Measurements from ENCODE around the gene AIFM3.
"Not testable (repeated sequence)": the region's sequence is repeated elsewhere in the genome, so short reads cannot be mapped to it uniquely, and the experiment has no call there.

The AIFM3 gene

DNA sequence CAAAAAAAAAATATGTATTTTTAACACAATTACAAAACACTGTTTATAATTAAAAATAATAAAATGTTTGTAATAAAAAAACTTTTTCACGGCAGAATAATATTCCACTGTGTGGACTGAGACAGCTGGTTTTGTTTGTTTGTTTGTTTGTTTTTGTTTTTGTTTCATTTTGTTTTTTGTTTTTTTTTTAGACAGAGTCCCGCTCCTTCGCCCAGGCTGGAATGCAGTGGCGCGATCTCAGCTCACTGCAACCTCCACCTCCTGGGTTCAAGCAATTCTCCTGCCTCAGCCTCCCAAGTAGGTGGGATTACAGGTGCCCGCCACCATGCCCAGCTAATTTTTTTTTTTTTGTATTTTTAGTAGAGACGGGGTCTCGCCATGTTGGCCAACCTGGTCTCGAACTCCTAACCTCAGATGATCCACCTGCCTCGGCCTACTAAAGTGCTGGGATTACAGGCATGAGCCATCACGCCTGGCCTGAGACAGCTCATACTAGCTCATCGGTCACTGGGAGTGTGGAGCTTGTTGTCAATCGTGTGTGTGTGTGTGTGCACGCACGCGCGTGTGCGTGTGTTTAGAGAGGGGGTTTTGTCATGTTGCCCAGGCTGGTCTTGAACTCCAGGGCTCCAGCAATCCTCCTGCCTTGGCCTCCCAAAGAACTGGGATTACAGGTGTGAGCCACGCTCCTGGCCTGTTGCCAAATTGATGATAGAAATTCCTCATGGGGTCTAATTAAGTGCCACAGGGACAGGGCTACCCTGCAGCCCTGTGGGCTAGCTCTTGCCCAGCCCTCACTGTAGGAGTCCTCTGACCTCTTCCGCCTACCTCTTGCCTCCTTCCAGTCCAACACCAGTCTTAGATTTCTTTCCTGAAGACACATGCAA is 7.2 kb upstream of the AIFM3 start:
- no peak for DNase-seq

DNA sequence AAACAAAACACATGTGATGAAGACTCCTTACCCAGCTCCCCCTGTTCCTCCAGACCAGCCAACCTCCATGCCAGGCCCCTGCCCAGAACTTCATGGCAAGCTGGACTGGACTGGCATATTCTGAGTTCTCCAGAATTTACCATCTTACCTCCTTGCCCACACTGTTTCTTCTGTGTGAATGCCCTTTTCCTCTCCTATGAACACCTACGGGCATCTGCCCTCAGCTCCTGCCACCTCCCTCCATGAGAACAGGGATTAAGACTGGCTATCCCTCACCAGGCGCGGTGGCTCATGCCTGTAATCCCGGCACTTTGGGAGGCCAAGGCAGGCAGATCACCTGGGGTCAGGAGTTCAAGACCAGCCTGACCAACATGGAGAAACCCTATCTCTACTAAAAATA is 6.4 kb upstream of the AIFM3 start:
- no peak for DNase-seq

DNA sequence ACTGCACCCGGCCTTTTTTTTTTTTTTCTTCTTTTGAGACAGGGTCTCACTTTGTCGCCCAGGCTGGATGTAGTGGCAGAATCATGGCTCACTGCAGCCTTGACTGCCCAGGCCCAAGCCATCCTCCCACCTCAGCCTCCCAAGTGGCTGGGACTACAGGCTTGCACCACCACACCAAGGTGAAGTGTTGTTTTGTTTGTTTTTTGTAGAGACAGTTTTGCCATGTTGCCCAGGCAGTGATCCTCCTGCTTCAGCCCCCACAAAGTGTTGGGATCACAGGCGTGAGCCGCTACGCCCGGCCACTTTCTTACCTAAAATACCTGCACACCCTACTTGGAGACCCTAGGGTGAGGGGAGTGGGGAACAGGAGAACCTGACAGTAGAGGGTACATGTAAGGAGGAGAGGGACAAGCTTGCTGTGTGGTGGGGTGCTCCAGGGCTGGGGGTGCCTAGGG is 4.5 kb upstream of the AIFM3 start:
- no peak for DNase-seq

DNA sequence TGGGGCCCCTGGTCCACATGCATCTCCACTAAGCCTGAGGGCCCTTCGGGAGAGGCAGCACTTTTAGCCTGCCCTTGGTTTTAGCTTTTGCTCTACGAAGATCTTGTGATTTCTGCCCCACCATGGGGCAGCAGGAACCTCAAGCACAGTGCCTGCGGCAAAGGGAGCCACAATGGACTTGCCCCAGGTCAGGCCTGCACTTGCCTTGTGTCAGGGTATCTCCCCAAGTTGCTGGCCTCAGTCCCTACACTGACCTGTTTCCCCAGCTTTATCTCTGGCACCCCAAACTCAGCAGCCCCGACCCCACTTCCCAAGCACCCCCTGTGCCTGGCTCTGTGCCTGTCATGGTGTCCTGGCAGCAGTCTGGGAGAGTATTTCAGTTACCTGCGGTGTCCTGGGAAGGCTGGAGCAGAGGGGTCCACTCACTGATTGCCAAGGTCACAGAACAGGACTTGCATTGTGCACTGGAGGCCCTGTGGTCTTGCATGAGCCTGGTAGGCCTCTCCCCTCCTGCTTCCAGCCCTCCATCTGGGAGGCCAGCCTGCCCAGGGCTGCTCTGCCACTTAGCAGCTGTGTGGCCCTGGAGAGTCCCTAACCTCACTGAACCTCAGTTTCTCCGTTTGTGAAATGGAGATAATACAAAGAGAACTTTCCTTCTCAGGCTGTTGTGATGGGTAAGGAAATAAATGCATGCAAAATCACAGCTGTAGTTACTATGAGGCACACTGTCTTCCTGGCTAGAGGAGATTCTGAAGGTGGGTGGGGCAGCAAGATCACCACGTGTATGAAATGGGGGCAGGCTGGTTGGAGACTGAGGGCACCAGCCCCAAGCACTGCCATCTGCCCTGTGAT is 3.6 kb upstream of the AIFM3 start:
- no peak for DNase-seq

DNA sequence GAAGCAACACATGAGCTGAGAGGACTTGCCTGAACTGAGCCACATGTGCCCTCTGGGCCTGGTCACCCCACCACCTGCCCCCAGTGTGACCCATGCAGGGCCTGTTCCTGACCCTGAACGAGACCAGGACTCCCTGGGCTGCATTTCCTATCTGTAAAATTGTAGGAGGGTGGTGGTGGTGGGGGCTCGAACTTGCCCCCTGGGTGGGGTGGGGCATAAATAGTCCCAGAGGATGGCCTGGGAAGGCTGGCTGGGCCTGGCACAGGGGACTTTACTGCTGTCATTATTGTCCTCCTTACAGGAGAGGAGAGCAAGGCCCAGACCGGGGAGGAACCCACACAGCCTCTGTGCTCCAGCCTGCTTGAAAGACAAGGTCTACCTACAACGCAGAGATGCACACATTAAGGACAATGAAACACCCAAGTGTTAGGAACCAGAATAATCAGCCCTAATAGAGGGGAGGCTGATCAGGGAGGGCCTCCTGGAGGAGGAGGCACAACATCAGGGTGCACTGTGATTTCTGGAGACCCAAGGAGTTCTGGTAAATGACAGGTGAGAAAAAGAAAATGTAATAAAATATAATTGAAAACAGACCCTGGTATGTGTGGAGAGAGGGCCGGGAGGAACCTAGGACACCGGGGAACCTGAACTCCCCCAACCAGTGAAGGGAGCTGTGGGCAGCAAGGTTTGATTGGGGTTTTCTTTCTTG is 2.8 kb upstream of the AIFM3 start:
- DNase-seq: no peak

DNA sequence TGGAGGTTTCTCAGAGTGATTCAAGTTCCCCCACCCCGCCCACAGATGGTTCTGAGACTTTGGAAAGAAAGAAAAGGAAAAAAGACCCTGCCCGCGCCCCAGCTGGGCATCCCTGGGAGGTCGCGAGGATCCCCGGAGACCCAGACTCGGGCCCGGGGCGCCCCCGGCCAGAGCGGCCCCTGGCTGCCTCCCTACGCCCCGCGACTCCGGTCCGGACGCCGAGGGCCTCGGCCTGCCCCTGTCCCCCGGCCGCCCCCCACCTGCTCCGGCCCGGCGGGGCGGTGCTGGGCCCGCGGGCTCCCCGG is 2.3 kb upstream of the AIFM3 start:
- DNase-seq: no peak

DNA sequence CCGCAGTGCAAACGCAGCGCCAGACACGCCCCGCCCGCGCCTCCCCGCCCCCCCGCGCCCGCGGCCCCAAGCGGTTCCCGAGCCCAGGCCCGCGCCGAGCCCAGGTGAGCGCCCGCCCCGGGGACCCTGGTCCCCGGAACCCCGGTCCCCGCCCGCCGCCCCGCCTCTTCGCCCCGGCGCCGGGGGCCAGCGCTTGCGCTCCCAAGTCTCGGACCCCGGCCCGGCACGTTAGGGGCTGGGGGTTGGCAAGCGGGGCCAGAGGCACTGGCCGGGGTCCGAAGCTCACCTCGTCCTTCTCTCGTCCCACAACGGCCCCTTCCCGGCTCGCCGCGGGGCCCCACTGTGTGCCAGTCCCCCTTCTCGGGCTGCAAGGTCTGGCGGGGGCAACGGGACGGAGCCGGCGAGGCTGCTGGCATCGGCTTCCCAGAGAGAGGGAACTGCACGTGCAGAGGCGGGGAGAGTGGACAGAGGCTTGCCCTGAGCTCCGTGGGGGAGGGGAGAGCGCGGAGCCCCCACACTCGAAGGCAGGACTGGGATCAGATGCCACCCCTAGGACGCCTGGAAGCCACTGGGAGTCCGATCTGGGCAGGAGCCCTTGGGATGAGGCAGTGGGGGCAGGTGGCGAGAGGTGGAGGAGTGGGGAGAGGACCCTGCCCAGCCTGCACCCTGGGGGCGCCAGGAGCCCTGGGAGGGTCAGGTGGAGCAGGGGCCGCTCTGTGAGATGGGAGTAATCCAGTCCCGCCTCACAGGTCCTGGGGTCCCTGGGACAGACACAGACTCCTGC is 1.8 kb upstream of the AIFM3 start:
- DNase-seq: no peak

DNA sequence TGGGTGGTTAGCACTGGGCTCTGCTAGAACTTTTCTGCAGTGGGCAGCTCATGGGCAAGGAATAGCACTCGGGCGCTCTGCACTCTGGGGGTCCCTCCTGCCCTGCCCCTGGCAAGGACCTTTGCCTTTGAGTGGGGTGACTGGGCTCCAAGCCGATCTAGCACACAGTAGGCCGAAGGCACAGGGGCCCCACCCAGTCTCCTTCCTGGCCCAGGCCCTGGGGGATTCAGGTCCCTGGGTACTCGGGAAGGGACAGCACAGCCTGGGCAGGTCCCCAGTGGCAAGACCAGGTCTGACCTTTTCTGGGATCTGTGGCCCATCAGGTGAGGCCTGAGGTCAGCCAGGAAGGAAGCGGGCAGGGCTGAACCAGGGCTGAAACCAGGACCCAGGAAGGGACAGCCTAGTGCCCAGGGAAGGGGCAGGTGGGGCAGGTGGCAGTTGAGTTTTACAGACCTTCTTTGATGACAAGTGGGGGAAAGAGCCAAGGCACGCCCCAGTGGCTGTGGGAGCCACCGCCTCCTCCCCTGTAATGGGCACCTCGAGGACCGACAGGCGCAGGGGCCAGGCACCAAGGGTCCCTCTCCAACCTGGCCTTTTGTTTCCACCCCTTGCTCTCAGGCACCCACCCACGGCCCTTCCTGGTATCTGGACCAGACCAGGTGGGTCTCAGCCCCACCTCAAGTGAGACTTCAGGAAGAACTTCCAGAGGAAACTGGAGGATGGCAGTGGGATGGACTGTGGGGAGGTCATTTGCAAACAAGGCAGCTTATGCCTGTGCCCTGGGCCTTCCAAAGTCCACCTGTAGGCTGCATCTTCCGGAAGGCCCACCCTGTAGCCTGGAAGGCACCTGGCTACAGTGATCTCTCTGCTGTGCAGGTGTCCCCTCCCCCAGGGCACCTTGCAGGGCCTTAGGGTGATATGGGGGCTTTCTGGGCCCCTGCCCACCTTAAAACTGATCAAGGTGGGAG is 883 bp upstream of the AIFM3 start:
- no peak for DNase-seq

DNA sequence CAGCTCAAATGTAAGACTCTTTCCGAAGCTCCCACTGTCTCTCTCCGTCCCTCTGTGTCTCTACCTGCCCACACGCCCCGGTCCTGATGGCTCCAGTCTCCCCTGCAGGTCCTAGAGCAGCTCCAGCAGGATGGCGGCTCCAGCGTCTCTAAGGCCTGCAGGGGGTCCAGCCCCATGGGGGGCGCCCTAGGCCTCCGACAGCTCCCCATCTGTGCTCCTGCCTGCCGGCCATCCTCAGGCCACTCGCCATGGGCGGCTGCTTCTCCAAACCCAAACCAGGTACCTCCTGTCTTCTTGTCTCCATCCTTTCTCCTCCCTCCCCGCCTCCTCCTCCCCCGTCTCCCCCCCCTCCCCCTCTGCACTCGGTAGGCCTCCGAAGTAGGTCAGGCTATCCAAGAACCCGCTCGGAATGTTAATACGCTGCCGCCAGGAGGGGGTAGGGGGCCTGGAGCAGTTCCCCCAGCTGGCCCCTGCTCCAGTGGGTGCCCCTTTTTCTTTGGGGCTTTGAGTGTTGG is 699 bp downstream of the AIFM3 start:
- DNase-seq: no peak

DNA sequence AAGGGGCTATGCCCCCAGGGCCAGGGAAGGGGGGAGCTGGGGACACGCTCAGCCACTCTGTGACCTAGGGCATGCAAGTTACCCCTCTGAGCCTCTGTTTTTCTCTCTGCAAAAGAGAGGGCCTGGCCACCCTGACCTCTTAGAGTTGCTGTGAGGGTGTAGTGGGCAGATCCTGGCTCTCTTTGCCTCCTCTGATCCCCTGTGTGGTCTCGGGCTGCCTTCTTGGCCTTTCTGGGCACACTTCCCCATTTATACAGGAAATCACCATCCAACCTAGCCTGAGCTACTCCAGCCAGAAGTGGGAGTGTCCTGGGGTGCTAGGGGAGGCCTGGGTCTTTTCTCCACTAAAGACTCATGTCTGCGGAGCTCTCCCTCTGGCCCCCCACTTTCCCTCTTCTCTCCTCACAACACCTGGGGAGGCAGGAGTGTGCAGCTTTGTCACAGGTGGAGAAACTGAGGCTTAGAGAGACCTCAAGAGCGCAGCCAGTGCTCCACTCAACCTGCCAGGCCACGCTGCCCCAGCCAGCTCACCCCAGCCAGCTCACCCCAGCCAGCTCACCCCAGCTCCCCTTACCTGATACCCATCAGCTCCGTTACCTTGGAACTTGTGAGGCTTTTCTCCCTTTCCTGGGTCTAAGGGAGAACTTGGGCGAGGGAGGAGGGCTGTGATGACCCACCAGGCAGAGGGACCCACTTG is 1.4 kb downstream of the AIFM3 start:
- no peak for DNase-seq

DNA sequence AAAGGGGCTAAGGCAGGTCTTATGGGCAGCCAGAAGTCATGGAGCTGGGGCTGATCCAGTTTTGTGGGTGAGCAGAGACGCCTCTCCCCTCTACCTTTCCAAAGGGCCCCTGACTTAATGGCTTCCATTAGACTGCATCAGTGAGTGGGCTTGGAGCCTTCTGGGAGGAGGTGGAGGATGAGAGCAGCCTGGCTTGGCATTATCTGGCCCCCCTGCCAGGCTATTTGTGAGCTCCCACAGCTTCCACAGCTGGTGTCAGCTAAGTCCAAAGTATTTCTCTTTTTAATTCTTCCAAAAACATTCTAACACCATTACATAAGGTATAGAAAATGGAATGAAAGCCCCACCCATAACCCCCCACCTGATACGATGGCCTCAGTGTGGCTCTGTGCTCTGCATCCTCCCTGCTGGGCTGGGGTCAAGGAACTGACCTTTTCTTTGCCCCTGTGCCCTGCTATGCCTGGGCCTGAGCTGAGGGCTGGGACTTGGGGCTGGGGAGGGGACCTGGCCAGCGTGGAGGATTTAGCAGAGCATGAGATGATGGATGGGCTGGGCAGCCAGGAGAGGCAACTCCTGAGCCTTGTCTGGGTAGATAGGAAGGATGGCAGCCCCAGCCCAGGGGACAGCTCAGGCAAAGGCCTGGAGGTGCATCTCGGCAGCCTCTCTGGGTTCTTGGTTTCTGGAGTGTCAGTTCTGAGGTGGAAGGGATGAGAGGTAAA is 4.0 kb downstream of the AIFM3 start:
- no peak for DNase-seq

DNA sequence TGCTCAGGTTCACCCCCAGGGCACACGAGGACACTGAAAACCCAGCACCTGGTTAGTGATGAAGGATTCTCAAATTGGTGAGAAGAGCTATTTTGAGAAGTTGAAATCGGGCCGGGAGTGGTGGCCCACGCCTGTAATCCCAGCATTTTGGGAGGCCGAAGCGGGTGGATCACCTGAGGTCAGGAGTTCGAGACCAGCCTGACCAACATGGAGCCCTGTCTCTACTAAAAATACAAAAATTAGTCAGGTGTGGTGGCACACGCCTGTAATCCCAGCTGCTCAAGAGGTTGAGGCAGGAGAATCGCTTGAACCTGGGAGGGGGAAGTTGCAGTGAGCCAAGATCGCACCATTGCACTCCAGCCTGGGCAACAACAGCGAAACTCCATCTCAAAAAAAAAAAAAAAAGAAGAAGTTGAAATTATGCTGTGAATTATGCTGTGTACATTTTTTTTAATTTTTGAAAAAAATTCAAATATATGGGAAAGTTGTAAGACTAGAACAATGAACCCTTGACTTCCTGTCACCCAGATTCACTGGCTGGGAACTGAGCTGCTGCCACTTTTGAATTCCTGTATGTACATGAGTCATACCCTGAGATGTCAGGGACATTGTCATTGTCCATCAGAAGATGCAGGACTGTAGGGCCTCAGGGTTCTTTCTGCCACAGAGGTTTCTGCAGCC is 5.1 kb downstream of the AIFM3 start:
- not testable (repeated sequence) for DNase-seq

DNA sequence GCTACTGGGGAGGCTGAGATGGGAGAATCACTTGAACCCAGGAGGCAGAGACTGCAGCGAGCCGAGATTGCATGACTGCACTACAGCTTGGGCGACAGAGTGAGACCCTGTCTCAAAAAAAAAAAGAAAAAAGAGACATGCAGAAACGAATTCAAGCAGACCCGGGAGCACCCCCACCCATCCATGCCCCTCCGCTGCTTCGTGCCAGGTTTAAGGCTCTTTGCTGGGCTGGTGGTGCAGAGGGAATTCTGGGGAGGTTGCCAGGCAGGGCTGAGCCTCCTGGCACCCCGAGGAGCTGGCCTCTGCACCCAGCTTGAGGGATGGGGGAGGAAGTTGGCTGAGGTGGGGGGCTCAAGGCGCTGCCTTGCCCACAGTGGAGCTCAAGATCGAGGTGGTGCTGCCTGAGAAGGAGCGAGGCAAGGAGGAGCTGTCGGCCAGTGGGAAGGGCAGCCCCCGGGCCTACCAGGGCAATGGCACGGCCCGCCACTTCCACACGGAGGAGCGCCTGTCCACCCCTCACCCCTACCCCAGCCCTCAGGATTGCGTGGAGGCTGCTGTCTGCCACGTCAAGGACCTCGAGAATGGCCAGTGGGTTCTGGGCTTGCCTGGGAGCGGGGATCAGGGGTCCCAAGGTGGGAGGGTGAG is 6.0 kb downstream of the AIFM3 start:
- DNase-seq: no peak

DNA sequence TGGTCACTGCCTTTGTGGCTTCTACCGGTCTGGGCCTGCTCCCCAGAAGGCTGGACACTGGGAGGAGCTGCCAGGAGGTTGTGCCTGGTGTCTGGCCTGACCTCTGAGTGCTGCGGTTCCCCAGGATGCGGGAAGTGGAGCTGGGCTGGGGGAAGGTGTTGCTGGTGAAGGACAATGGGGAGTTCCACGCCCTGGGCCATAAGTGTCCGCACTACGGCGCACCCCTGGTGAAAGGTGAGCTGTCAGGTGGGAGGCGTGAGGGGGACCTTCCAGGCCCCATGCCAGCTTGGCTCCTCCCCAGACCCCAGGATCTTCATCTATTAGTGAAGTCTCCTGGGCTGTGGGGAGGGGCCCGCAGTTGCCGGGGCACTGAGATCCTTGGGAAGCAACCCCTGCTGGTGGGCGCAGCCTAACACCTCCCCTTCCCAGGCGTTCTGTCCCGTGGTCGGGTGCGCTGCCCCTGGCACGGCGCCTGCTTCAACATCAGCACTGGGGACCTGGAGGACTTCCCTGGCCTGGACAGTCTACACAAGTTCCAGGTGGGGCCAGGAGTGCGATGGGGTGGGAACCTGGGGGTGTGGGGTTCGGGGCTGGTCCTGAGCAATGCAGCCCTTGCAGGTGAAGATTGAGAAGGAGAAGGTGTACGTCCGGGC is 6.7 kb downstream of the AIFM3 start:
- no peak for DNase-seq

DNA sequence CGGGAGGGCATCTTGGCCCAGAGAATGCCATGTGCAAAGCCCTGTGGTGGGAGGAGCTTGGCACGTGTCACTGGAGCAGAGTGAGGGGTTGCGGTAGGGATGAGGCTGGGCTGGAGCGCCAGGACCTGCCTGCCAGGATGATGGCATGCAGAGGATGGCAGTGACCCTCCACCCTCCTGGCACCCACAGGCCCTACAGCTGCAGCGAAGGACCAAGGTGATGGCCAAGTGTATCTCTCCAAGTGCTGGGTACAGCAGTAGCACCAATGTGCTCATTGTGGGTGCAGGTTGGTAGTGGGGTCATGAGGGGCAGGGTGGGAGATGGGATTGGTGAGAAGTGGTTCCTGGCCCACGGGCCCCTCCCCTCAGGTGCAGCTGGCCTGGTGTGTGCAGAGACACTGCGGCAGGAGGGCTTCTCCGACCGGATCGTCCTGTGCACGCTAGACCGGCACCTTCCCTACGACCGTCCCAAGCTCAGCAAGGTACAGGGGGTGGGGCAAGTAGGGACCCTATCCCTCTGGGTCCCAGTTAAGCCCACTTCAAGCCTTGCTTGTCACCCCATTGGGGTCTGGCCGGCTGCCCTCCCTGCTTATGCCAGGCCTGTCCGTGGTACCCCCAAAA is 7.4 kb downstream of the AIFM3 start:
- no peak for DNase-seq

DNA sequence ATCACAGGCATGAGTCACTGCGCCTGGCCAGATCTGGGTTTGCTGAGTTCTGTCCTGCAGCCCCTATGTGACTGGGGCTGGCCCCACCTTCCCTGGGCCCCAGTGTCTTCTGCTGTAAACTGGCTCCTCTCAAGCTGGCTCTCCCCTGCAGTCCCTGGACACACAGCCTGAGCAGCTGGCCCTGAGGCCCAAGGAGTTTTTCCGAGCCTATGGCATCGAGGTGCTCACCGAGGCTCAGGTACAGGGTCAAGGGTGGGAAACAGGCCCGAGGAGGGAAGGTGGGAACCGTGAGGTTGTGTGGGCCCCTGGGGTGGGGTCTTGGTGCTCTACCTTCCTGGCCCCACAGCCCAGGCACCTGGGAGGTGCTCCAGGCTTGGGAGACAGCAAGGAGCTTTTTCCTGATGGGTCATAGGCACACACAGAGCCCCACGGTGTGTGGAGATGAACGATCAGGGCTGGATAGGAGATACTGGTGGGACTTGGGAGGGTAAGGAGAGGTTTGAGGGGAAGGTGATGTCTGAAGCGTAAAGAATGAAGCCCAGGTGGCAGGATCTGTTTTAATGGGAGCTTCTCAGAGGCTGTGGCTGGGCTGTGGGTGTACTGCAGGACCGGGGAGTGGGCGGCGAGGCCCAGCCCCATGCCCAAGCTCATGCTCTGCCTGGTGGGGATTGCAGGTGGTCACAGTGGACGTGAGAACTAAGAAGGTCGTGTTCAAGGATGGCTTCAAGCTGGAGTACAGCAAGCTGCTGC is 8.7 kb downstream of the AIFM3 start:
- DNase-seq: no peak

DNA sequence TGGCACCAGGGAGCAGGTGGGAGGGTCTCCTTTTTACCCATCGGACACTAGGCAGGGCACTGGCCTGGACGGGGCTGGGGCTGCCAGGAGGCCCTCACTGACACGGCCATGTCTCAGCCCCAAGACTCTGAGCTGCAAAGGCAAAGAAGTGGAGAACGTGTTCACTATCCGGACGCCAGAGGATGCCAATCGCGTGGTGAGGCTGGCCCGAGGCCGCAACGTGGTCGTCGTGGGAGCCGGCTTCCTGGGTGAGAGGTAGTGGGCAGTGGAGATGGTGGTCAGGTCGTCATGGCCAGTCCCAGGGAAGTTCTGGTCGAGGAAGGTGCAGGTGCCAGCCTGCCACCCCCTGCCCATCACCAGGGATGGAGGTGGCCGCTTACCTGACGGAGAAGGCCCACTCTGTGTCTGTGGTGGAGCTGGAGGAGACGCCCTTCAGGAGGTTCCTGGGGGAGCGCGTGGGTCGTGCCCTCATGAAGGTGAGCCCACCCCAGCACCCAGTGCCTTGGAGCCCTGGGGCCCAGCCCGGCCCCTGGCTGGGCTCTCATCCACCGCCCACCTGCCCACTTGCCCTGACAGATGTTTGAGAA is 9.3 kb downstream of the AIFM3 start:
- no peak for DNase-seq

All from CD4-positive, alpha-beta T cell treated with Interleukin-10 for 1 hour (primary cell).